A549 (cell line): ENCODE measurements around the gene NRXN2. TPM values are rescaled to one million over a fixed set of nuclear protein-coding genes. Genes with fewer than 3 reads are reported as not detected.

Experiments
- ATAC-seq, 2 experiments: fragments of 200-7000 bp in 1 of 2; fragments of >200 bp in 1 of 2; cut with Nextera tagmentation in 1 of 2; cut with Tn5 transposase in 1 of 2; 3 replicates each; pipeline versions ENCODE4 v1.8.0 to v1.9.1; 2018 to 2020; ENCODE audit warnings: mild to moderate bottlenecking in 1 of 2, moderate library complexity in 1 of 2
- CTCF ChIA-PET: fragments of 300-600 bp; sonication (Branson Sonifier 250); formaldehyde crosslinking; extraction: SDS; loops from one replicate; lab custom pipeline; 2021; ENCODE audit warnings: antibody characterized with exemption, inconsistent platforms; lab: Yijun Ruan, JAX
- POLR2A ChIA-PET: fragments of 350-600 bp; formaldehyde crosslinking; extraction: SDS; loops from one replicate; lab custom pipeline; 2021; ENCODE audit warnings: antibody characterized with exemption, inconsistent platforms; lab: Yijun Ruan, JAX
- DNase-seq, 2 experiments: peaks; one replicate each; pipeline versions ENCODE4 v3.0.0 to v3.0.0-alpha.2; 2011 to 2016; ENCODE audit warnings: low read depth in 1 of 2, low spot score in 1 of 2
- FAIRE-seq: peaks from 2 replicates; lab custom pipeline; 2011; peaks lifted over from hg19 to GRCh38; lab: Jason Lieb, UNC
- H3K27ac ChIP-seq, 2 experiments: fragments of >200 bp; sonication (Bioruptor Twin); formaldehyde crosslinking; 3 replicates each; pipeline ENCODE4 v1.5.1; 2016 to 2017
- H3K4me1 ChIP-seq: fragments of >200 bp; sonication (Bioruptor Twin); formaldehyde crosslinking; 3 replicates; pipeline ENCODE4 v1.6.1; 2016
- H3K4me2 ChIP-seq: fragments of >200 bp; sonication (Bioruptor Twin); formaldehyde crosslinking; 3 replicates; pipeline ENCODE4 v1.6.1; 2016
- H3K4me3 ChIP-seq: fragments of >200 bp; sonication (Bioruptor Twin); formaldehyde crosslinking; 3 replicates; pipeline ENCODE4 v1.5.1; 2016
- H3K9me3 ChIP-seq: fragments of >200 bp; sonication (Bioruptor Twin); formaldehyde crosslinking; 3 replicates; pipeline ENCODE4 v1.6.1; 2016
- CBX2 ChIP-seq: fragments of 200-600 bp; sonication (generic); IDR thresholded peaks from 2 replicates; pipeline ENCODE4 v1.6.1; 2016; ENCODE audit warnings: low read depth, mild to moderate bottlenecking, borderline replicate concordance
- CHD2 ChIP-seq: fragments of 150-350 bp; IDR thresholded peaks from 2 replicates; pipeline ENCODE4 v1.6.1; 2014; ENCODE audit warnings: low read length; ENCODE audit not compliant: partially characterized antibody
- EHF ChIP-seq: fragments of 250-450 bp; sonication (Bioruptor Pico); IDR thresholded peaks from 2 replicates; pipeline ENCODE4 v1.5.0; 2020; ENCODE audit warnings: mild to moderate bottlenecking
- ELK1 ChIP-seq: fragments of 150-350 bp; IDR thresholded peaks from 2 replicates; pipeline ENCODE4 v1.6.1; 2014; ENCODE audit warnings: low read depth, mild to moderate bottlenecking, low read length
- FOSL2 ChIP-seq, 2 experiments: fragments of 450-650 bp in 1 of 2; fragments of >200 bp in 1 of 2; sonication (Bioruptor Twin) in 1 of 2; formaldehyde crosslinking; IDR thresholded peaks; 2 replicates each; pipeline versions ENCODE4 v1.5.0 to v1.6.1; 2016 to 2020; ENCODE audit warnings: mild to moderate bottlenecking in 1 of 2, moderate library complexity in 1 of 2
- GATA3 ChIP-seq: IDR thresholded peaks from 2 replicates; pipeline ENCODE4 v1.6.1; 2012; ENCODE audit warnings: borderline replicate concordance
- HES2 ChIP-seq: fragments of >200 bp; sonication (Bioruptor Twin); formaldehyde crosslinking; IDR thresholded peaks from 2 replicates; pipeline ENCODE4 v1.6.1; 2016
- HMGXB4 ChIP-seq: fragments of 250-450 bp; sonication (Bioruptor Pico); IDR thresholded peaks from 2 replicates; pipeline ENCODE4 v1.5.0; 2021; ENCODE audit warnings: mild to moderate bottlenecking, moderate library complexity, borderline replicate concordance
- HOXB13 ChIP-seq: fragments of 250-450 bp; sonication (Bioruptor Pico); IDR thresholded peaks from 2 replicates; pipeline ENCODE4 v1.5.0; 2020; ENCODE audit warnings: low read depth, mild to moderate bottlenecking, moderate library complexity
- JUNB ChIP-seq: fragments of >200 bp; sonication (Bioruptor Twin); formaldehyde crosslinking; IDR thresholded peaks from 2 replicates; pipeline ENCODE4 v1.6.1; 2016
- NPAS2 ChIP-seq: fragments of 250-450 bp; sonication (Bioruptor Pico); IDR thresholded peaks from 2 replicates; pipeline ENCODE4 v1.8.0; 2022; ENCODE audit warnings: mild to moderate bottlenecking, moderate library complexity, borderline replicate concordance
- RAD21 ChIP-seq, 2 experiments: fragments of >200 bp in 1 of 2; sonication (Bioruptor Twin) in 1 of 2; formaldehyde crosslinking in 1 of 2; IDR thresholded peaks in 1 of 2; conservative IDR thresholded peaks in 1 of 2; 2 replicates in 1 of 2; 3 replicates in 1 of 2; pipeline ENCODE4 v1.6.1; 2012 to 2018; ENCODE audit warnings: inconsistent platforms in 1 of 2
- RARB ChIP-seq: fragments of 250-450 bp; sonication (Bioruptor Pico); IDR thresholded peaks from 2 replicates; pipeline ENCODE4 v1.8.0; 2021; ENCODE audit warnings: mild to moderate bottlenecking, moderate library complexity
- REST ChIP-seq: fragments of 200-600 bp; sonication (generic); IDR thresholded peaks from 2 replicates; pipeline ENCODE4 v1.6.1; 2016; ENCODE audit warnings: antibody characterized with exemption, mild to moderate bottlenecking, moderate library complexity
- RNF2 ChIP-seq: fragments of 200-600 bp; sonication (generic); IDR thresholded peaks from 2 replicates; pipeline ENCODE4 v1.6.1; 2016; ENCODE audit warnings: low read depth, mild to moderate bottlenecking, antibody characterized with exemption, moderate library complexity, borderline replicate concordance
- TFCP2L1 ChIP-seq: fragments of 250-450 bp; sonication (Bioruptor Pico); IDR thresholded peaks from 2 replicates; pipeline ENCODE4 v1.5.0; 2021; ENCODE audit warnings: mild to moderate bottlenecking
- TP53 ChIP-seq: fragments of 250-450 bp; sonication (Bioruptor Pico); IDR thresholded peaks from 2 replicates; pipeline ENCODE4 v1.5.0; 2021; ENCODE audit warnings: mild to moderate bottlenecking, moderate library complexity
- ZC3H11A ChIP-seq: fragments of 450-650 bp; IDR thresholded peaks from 2 replicates; pipeline ENCODE4 v1.6.1; 2014; ENCODE audit warnings: antibody characterized with exemption, mild to moderate bottlenecking
- ZFP36 ChIP-seq: fragments of 450-650 bp; IDR thresholded peaks from 2 replicates; pipeline ENCODE4 v1.6.1; 2014; ENCODE audit warnings: borderline replicate concordance; ENCODE audit not compliant: partially characterized antibody
- ZSCAN20 ChIP-seq: fragments of 250-450 bp; sonication (Bioruptor Pico); IDR thresholded peaks from 2 replicates; pipeline ENCODE4 v1.8.0; 2022; ENCODE audit warnings: mild to moderate bottlenecking, moderate library complexity
- WGBS: methylation state at CpG from one replicate; pipeline ENCODE4 v1.1.6; 2017; ENCODE audit errors: missing lambda C conversion rate; 5-methylcytosine and 5-hydroxymethylcytosine counted together
- polyA plus RNA-seq, 4 experiments: library from polyadenylated mRNA; depleted of rRNA in 3 of 4; stranded (reverse); fragments of >200 nt; fragmentation: RNase III in 1 of 4; extraction: RNeasy Plus Mini Kit Qiagen cat#74134 plus additional on column Dnase treatment in 1 of 4; gene quantifications; 2 replicates in 3 of 4; 3 replicates in 1 of 4; pipeline ENCODE4 v1.2.3, GENCODE V29; 2011 to 2017

Gene NRXN2
- polyA plus RNA-seq, 2 of the 4 experiments (the other 2 are of a cell fraction): 0.04 TPM; not detected in 1

- peaks cover 13% of the 10 kb centered on the region; the same call in 2 of the 3 replicates for H3K4me1 ChIP-seq
- no peak for TF ChIP-seq FOSL2 (IDR thresholded peaks at IDR 0.05)
- no peak for TF ChIP-seq FOSL2 (CRISPR knock-in tag; IDR thresholded peaks at IDR 0.05)
- no peak for TF ChIP-seq EHF (CRISPR knock-in tag)
- no peak for TF ChIP-seq HOXB13 (CRISPR knock-in tag)
- no peak for TF ChIP-seq TFCP2L1 (CRISPR knock-in tag)
- no peak for TF ChIP-seq RARB
- TF ChIP-seq RAD21 (conservative IDR thresholded peaks at IDR 0.05 in 1 of 2, IDR thresholded peaks at IDR 0.05 in 1 of 2): no peak
- TF ChIP-seq ELK1: no peak
- no peak for TF ChIP-seq TP53 (CRISPR knock-in tag)
- no peak for TF ChIP-seq GATA3
- TF ChIP-seq CBX2: no peak
- no peak for TF ChIP-seq HMGXB4 (CRISPR knock-in tag)
- TF ChIP-seq RNF2: no peak
- no peak for TF ChIP-seq ZC3H11A
- no peak for TF ChIP-seq NPAS2
- ChIA-PET CTCF (interaction anchor here (0.6 to 8.1 kb wide), 3 partner anchors 26 to 203 kb away, joined by 3 to 48 read pairs (median 21); partner anchors contain the start of gene RASGRP2), POLR2A (no interaction called here)
- no peak for FAIRE-seq
- no peak overlapping the region for H3K4me2 ChIP-seq
- DNase-seq: no peak
- H3K4me3 ChIP-seq: no peak overlapping the region
- H3K27ac ChIP-seq: no peak overlapping the region
- no peaks in the 10 kb centered on the region for H3K9me3 ChIP-seq
- ATAC-seq: no peak
- WGBS: 70% methylated on average over 5 of the region's 5 CpGs
These were observed 8.3 kb downstream of the NRXN2 start for GRCh38 chr11:64714666-64715065.

- ChIA-PET CTCF (interaction anchor here (0.6 to 8.1 kb wide), 4 partner anchors 10 to 202 kb away, joined by 3 to 48 read pairs (median 12); partner anchors contain the start of gene RASGRP2), POLR2A (no interaction called here)
- Histone ChIP-seq H3K27ac (peak overlapping the region in 1 of 2 experiments; percentile 20; a peak in 1 of 6 replicates), H3K4me3 (peak overlapping the region; percentile 33), H3K4me1 (peaks cover 13% of the 10 kb centered on the region; the same call in 2 of the 3 replicates), H3K9me3 (no peaks in the 10 kb centered on the region), H3K4me2 (peak overlapping the region; percentile 68)
- ATAC-seq (no peak), DNase-seq (no peak), FAIRE-seq (no peak)
- 25% methylated on average over 24 of the region's 39 CpGs for WGBS
- TF ChIP-seq REST: peak; percentile 57; the same call in 1 of the 2 replicates
- no peak for TF ChIP-seq HES2
- no peak for TF ChIP-seq JUNB
- TF ChIP-seq ZSCAN20 (CRISPR knock-in tag): no peak
- TF ChIP-seq ZFP36: no peak
- TF ChIP-seq CHD2: no peak
These were observed 9.1 kb downstream of the NRXN2 start for GRCh38 chr11:64713781-64714363.
